ENCODE data around the gene CHAF1B. TPM values are rescaled to one million over a fixed set of nuclear protein-coding genes. Genes with fewer than 3 reads are reported as not detected.

CHAF1B gene
- total RNA-seq, 4 donors from 2014 or later: 0.31 to 2.1 (median 1.1) TPM

DNA sequence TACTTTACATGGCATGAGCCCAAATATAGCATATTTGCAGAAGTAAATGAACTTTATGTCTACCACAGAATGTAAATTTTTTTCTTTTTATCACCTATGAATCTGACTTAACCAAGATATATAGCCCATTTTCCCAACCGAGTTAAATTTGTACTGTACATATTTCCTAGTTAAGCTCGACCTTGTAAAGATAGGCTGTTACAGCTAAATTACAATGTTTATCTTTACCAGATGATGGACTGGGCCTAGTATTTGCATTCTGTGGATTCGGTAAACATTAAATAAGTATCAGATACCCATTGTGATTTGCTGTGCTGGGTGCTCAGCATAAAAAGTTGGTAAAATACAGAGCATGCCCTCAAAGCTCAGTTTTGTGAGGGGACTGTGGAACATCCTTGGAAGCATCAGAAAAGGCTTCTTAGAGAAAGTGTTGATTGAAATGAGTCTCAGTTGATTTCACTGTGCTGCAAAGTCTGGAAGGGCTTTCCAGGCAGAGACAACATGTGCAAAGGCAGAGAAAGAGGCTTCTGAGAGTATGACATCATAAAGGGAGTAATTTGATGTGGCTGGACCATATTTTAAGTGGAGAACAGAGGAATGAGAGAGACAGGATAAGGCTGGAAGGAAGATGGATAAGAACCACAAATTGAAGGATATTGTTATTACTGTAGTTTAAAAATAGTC, 37.8 kb upstream of the CHAF1B start:
- Histone ChIP-seq H3K9me3 (no peaks in the 10 kb centered on the region), H3K4me1 (no peaks in the 10 kb centered on the region), H3K27me3 (no peaks in the 10 kb centered on the region), H3K36me3 (peaks cover 0 to 99% of the 10 kb centered on the region in 2 donors), H3K4me3 (no peak overlapping the region), H3K27ac (no peak overlapping the region)
- ATAC-seq: no peak
- WGBS, 2 donors (ENCODE audit: low coverage in 1 of 2): 75 to 91% methylated on average over 3 of the region's 3 CpGs
- TF ChIP-seq POLR2A (IDR thresholded peaks at IDR 0.05) (no peak), POLR2AphosphoS5 (IDR thresholded peaks at IDR 0.05) (no peak), EP300 (IDR thresholded peaks at IDR 0.05) (no peak)
- TF ChIP-seq, protein P1, sequence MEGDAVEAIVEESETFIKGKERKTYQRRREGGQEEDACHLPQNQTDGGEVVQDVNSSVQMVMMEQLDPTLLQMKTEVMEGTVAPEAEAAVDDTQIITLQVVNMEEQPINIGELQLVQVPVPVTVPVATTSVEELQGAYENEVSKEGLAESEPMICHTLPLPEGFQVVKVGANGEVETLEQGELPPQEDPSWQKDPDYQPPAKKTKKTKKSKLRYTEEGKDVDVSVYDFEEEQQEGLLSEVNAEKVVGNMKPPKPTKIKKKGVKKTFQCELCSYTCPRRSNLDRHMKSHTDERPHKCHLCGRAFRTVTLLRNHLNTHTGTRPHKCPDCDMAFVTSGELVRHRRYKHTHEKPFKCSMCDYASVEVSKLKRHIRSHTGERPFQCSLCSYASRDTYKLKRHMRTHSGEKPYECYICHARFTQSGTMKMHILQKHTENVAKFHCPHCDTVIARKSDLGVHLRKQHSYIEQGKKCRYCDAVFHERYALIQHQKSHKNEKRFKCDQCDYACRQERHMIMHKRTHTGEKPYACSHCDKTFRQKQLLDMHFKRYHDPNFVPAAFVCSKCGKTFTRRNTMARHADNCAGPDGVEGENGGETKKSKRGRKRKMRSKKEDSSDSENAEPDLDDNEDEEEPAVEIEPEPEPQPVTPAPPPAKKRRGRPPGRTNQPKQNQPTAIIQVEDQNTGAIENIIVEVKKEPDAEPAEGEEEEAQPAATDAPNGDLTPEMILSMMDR (IDR thresholded peaks at IDR 0.05): no peak

DNA sequence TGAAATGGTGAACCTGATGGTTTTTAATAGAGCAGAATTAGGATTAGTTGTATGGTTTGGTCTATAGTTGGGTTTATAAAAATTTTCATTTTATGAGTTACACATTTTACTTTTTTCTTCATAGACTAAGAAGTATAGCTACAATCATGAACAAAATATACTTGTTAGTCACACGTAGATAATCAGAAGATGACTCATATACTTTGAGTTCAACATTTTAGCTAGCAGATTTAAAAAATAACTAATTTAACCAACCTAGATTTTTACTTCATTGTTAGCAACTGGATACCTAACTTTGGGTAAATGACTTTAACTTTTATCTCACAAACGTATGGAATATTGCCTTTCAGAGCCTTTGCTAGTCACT, 37.2 kb upstream of the CHAF1B start:
- TF ChIP-seq, protein P1 (IDR thresholded peaks at IDR 0.05): no peak
- no peak for TF ChIP-seq POLR2A (IDR thresholded peaks at IDR 0.05)
- no peak for TF ChIP-seq EP300 (IDR thresholded peaks at IDR 0.05)
- no peak for TF ChIP-seq POLR2AphosphoS5 (IDR thresholded peaks at IDR 0.05)
- 57 to 85% methylated on average over 2 of the region's 2 CpGs for WGBS, 2 donors (ENCODE audit: low coverage in 1 of 2)
- no peaks in the 10 kb centered on the region for H3K9me3 ChIP-seq
- H3K36me3 ChIP-seq: peaks cover 0 to 98% of the 10 kb centered on the region in 2 donors
- no peak overlapping the region for H3K4me3 ChIP-seq
- ATAC-seq: no peak
- no peaks in the 10 kb centered on the region for H3K4me1 ChIP-seq
- no peak overlapping the region for H3K27ac ChIP-seq
- no peaks in the 10 kb centered on the region for H3K27me3 ChIP-seq

DNA sequence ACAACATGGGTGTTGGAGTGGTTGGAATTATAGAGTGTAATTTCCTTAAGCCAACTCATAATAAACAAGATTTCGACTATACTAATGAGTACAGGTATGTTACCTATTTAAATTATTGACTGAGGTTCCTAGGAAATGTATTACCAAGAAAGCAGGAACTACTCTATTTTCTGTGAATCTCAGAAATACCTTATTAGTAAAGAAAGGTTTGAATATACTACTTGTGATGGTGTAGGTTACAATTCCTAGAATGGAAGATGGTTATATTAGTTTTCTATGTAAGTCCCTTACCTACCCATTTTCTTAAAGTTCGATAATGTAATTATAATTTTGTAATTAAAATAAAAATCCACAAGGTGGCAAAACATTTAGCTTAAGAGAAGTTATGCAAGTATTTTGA, 35.9 kb upstream of the CHAF1B start:
- Histone ChIP-seq H3K4me1 (no peaks in the 10 kb centered on the region), H3K9me3 (no peaks in the 10 kb centered on the region), H3K36me3 (peaks cover 0 to 98% of the 10 kb centered on the region in 2 donors), H3K4me3 (no peak overlapping the region), H3K27me3 (no peaks in the 10 kb centered on the region), H3K27ac (no peak overlapping the region)
- no peak for TF ChIP-seq EP300 (IDR thresholded peaks at IDR 0.05)
- TF ChIP-seq, protein P1 (IDR thresholded peaks at IDR 0.05): no peak
- no peak for TF ChIP-seq POLR2AphosphoS5 (IDR thresholded peaks at IDR 0.05)
- 95 to 100% methylated on average over 2 of the region's 2 CpGs for WGBS, 2 donors (ENCODE audit: low coverage in 1 of 2)
- ATAC-seq: no peak

DNA sequence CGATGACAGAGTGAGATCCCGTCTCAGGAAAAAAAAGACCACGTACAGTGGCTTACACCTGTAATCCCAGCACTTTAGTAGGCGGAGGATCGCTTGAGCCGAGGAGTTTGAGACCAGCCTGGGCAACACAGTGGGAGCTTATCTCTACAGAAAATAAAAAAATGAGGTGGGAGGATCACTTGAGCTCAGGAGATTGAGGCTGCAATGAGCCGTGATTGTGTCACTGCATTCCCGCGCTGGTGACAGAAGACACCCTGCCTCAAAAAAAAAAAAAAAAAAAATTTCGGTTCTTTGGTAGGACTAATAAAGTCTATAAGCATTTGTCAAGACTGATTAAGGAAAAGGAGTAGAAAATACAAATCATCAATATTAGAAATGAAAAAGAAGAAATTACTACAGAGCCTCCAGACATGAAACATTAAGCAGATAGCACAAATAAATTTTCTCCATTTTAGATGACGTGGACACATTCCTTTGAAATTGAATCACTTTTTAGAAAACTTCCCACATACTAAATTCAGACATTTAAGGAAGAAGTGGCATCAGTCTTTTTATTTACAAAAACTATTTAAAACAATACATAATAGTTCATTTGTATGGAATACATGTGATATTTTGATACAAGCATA, 34.8 kb upstream of the CHAF1B start:
- Histone ChIP-seq H3K27ac (no peak overlapping the region), H3K36me3 (peaks cover 0 to 98% of the 10 kb centered on the region in 2 donors), H3K4me1 (no peaks in the 10 kb centered on the region), H3K9me3 (no peaks in the 10 kb centered on the region), H3K27me3 (no peaks in the 10 kb centered on the region), H3K4me3 (no peak overlapping the region)
- no peak for ATAC-seq
- WGBS, 2 donors (ENCODE audit: low coverage in 1 of 2): 69 to 78% methylated on average over 8 to 11 of the region's 11 CpGs
- TF ChIP-seq POLR2AphosphoS5 (IDR thresholded peaks at IDR 0.05) (no peak), EP300 (IDR thresholded peaks at IDR 0.05) (no peak), POLR2A (IDR thresholded peaks at IDR 0.05) (no peak)
- TF ChIP-seq, protein P1 (IDR thresholded peaks at IDR 0.05): no peak
